GM20431 (cell line): ENCODE data around the gene RASL10B.

Experiments
- in situ Hi-C: fragments of 300-500 bp; cut with MseI, MboI; formaldehyde crosslinking; loops from one replicate; pipeline ENCODE4 v1.15.0; 2020; ENCODE audit warnings: low sequenced_read_pairs; ENCODE audit not compliant: unreplicated experiment

The RASL10B gene

DNA sequence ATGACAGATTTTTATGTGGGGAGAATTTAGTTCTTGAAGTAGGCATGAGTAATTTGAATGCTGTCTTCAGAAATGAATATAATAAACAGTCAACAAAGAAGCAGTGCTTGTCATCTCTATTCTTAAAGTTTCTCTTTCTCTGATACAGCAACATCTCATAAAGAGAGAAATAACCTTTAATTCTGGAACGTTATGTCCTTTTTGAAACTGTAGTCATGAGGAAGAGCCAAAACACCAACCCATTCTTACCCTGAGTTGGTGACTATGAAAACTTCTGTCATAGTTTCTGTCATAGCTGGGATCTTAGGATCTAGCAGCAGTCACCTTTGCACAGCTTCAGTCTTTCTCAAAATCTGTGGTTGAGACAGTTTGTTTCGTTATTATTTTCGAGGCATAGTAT, 15.3 kb upstream of the RASL10B start:
- in situ Hi-C loops, result no loop called here

DNA sequence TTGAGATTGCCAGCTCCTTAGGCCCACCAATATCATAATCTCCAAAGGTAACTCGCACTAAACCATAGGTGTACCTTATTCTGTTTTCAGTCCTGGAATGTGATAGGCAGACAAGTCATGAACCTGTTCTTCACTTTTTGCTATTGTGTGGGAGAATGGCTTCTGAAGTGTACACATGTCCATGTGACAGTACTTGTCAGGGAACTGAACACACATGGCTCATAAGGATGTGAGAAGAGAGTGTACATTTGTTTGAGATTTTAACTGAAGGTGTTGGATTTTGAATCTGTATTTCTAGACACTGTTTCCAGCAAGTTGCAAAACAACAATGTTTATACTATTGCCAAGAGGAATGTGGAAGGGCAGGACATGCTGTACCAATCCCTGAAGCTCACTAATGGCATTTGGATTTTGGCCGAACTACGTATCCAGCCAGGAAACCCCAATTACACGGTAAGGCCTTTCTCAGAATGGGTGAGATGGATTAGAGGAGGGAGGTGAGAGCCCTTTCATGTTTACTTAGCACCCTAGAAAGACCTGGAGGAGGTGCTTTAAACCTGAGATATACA, 14.5 kb upstream of the RASL10B start:
- in situ Hi-C loops, result no loop called here

DNA sequence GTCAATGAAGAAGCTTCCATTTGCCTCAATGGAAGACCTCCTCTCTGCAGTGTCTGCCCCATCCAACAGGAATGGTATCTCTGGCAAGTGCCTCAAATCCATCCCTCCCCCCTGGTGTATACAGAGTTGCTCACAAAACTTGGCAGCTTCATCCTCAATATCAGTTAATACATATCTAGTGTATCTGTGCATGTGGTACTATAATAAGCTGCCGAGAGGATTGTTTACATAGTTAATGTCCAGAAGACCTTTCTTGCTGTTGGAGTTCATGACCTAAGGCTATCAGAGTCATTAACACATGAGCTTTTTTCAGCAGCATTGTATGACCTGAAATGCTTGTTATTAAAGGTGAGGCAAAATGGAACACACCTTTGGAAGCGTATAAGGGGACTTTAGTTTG, 14.0 kb upstream of the RASL10B start:
- in situ Hi-C loops, result no loop called here

DNA sequence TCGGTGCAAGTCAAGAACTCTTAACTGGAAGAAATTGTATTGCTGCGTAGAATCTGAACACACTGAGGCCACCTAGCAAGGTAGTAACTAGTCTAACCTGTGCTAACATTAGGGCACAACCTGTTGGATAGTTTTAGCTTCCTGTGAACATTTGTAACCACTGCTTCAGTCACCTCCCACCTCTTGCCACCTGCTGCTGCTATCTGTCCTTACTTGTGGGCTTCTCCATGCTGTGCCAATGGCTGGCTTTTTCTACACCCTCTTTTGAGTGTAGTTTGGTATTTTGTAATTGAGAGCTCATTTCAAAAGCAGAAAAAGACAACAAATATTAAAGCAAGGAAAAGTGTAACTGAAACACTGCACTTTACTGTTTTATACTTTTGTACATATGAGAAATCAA, 7.7 kb upstream of the RASL10B start:
- in situ Hi-C loops, result no loop called here

DNA sequence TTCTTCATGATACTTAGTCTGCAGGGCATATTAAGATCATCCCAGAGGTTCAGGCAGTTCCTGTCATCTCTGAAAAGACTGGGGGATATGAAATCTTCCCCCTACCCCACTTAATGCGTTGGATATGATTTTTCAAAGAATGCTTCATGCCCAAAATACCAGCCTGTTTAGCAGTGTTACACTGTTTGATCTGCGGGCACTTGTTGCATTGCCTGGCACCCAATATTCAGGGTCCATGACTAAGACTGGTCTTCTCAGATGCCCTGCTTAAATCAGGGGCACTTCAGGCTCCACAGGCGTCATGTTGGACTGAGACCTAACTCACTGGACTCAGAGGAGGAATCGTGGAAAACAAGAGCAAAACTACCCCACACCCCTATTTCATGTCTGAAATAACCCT, 6.4 kb upstream of the RASL10B start:
- in situ Hi-C loops, result loop anchor here (25.0 kb wide), 2 partner anchors 413 to 563 kb away; no protein-coding TSS in a partner anchor

DNA sequence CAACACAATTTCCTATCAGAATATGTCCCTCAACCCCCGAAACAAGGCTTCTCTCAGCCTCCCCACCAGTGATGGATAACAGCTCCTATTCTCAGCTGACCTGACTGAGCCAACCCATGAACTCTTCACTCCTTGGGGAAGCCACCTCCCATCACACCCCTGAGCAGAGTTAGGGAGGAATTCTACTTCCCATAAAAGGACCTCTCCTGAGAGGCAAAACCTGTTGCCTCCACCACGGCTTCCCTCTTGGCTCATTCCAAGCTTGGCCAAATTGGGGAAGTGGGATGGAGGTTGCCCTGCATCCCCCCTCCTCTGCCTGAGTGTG, 5.7 kb upstream of the RASL10B start:
- in situ Hi-C loops, result loop anchor here (25.0 kb wide), 2 partner anchors 413 to 563 kb away; no protein-coding TSS in a partner anchor

DNA sequence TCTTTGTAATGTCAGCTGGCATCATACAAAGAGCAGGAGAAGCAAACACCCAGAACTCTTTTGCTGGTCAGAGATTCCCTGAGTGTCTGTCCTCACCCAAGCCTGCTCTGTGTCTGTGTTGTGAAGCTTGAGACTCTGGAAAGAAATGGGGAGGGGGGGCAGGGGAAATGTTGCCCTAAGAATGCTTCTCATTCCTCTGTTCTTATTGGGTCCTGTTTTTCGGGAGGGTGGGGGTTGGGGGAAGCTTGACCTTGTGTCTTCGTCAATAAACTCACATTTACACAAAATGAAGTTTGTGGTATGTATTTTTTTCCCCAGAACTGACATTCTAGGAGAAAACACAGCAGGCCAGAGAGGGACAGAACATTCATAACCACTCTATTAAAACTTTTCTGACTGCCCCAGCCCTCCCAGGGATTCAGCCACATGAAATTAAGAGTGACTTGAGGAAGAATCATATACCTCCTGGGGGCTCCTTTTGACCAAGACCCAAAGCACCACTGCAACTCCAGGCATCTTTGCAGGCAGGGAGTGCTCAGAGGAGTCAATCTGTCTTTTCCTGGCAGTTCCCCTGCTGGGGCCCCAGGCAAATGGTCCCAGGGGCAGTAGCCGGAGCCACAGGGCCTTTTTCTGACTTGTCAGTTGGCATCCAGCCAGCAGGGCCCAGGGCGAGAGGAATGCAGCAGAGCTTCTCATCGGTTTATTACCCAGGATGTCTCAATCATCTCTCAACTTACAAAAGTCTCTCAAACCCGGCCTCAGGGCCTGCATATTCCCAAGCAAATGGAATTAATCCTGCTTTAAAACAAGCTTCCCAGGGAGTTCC, 5.1 kb upstream of the RASL10B start:
- in situ Hi-C loops, result loop anchor here (25.0 kb wide), 2 partner anchors 414 to 564 kb away; no protein-coding TSS in a partner anchor

DNA sequence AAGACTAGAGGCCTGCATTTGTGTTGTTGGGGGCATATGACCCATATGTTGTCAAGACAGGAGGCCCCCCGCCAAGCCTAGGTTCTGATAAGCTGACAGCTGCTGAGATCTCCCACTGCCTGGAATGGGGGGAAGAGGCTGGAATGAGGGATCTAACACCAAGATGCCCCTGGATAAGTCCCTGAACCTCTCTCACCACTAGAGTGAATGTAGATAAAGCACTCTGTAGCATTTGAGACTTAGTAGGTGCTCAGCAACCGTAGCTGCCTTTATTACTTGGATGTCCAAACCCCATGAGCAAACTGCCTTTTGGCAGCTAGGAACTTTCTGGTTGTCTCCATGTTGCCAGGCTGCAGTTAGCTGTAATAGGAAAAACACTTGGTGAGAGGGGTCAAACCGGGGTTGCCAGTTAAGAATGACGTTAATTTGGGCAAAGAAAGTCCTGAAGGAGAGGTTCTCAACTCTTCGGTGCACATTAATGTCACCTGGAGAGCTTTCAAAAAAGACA, 4.4 kb upstream of the RASL10B start:
- in situ Hi-C loops, result loop anchor here (25.0 kb wide), 2 partner anchors 415 to 565 kb away; no protein-coding TSS in a partner anchor

DNA sequence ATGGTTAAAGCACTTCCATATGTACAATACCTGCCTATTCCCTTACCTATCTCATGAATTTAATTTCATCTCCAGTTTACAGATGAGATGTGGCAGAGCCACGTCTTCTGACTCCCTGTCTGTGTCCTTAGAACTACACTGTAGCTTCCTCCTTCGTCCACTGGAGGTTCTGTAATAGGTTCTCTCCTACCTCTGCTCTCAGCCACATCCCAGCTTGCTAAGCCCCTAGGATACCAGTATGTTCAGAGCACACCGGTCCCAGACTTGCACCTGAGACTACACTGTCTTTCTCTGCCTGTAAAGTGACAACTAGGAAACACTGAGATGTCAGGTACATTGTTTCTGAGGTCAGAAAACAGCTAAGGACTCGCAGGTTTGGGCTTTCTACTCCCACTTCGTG, 3.8 kb upstream of the RASL10B start:
- in situ Hi-C loops, result loop anchor here (25.0 kb wide), 2 partner anchors 415 to 565 kb away; no protein-coding TSS in a partner anchor

DNA sequence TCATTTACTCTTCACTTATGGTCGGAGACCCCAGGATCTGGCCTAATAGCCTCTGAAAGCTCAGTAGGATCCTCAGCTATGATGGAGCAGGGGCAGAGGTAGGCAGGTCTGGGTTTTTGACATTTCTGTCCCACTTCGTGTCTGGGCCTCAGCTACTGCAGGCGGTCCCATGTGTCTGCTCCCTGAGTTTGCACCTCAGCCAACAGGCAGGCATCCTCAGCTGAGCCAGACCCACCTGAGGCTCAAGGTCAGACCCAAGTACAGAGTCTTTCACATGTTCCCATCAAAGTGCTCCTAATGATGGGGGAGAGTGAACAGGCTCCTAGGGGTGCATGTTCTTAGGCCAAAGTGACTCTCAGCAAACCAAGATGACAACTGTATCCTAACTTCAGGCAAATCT, 2.9 kb upstream of the RASL10B start:
- in situ Hi-C loops, result loop anchor here (25.0 kb wide), 2 partner anchors 416 to 566 kb away; no protein-coding TSS in a partner anchor

DNA sequence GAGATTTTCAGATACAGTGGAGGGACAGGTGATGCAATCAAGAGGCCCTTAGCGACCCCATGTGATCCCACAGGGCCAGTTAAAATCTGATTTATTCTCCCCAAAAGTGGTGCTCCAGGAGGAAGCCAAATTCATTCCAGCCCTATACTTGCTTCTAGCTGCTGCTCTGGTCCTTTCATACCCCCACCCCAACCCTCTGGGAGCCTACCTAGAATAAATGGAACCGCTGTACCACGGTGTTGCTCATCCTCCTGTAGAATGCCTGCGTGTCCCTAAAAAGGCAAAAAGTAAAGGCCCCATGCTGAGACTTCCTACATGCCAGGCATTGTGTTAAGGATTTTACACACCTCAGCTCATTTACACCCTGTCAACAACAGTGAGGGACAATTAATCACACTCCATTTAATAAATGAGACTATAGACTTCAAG, 2.0 kb upstream of the RASL10B start:
- in situ Hi-C loops, result loop anchor here (25.0 kb wide), 2 partner anchors 417 to 567 kb away; no protein-coding TSS in a partner anchor

DNA sequence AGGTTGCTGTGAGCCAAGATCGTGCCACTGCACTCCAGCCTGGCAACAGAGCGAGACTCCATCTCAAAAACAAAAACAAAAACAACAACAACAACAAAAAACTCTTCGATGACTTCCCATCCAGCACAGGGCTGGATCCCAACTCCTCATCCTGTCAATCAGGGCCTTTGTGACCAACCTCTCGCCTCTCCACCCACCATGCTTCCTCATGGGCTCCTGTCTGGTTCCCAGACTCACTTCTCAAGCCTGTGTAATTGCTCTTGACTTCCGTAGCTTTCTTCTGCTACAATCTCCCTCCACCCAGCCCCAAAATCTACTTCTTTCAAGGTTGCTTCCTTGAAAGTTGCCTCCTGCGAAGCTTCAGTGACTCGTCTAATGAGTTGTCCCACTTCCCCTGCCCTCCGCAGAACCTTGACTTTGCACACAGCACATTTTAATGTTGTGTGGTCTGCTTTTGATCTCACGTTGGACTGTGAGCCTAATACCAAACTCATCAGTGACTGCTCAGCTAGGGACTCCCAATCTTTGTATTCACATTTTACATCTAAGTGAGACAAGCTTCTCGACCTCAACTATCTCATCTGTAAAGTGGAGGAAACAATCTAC, 936 bp upstream of the RASL10B start:
- in situ Hi-C loops, result loop anchor here (25.0 kb wide), 2 partner anchors 418 to 568 kb away; no protein-coding TSS in a partner anchor

DNA sequence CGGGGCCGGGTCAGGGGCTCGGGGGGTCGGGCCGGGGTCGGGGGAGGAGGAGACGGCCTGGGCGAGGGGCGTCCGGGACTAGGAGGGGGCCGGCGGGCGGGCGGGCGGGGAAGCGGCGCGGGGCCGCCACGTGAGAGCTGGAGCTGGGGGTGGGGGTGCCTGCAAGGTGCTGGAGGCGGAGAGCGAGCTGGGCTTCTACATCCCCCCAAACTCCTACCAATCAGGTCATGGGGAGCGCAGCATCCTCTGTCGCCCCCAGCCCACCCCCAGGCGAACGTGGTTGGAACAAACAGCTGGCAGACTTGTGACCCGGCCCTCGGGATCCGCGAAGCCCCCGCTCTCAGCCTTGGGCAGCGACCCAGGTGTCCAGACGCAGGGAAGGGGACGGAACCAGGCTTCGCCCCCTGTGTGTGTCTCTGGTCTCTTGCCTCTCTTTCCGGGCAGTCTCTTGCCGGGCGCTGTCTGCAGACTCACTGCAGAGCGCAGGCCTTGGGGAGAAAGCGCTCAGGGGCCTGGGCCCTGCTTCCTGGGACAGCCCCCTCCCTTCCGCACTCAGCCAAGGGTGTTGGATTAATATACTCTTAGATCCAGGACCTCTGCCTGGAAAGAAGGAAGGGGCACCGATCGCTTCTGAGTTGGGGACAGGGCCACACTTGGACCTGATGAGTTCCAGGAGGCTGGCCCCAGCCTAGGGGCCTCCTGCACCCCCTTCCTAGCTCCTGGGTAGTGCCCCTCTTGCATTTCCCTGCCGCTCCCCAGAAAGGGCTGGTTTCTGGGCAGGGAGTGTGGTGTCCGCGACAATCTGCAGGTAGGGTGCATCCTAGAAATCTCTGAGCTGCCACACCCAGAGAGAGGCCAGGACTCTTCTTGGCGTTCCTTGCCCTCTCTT, 722 bp downstream of the RASL10B start:
- in situ Hi-C loops, result loop anchor here (25.0 kb wide), 2 partner anchors 420 to 570 kb away; no protein-coding TSS in a partner anchor

DNA sequence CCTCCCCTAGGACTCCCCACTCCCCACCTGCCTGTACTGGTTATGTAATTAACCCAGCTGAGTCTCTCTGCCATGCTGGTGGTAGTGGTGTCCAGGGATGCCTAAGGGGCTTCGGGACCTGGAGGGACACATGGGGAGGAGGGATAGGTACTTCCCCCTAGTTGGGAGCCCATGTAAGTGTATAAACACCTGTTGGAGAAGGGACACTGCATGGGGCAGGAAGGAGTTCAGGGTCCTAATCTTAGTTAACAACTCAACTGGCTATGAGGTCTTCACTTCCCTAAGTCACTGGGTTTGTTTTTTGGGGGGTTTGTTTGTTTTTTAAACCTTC, 1.3 kb downstream of the RASL10B start:
- in situ Hi-C loops, result loop anchor here (25.0 kb wide), 2 partner anchors 420 to 570 kb away; no protein-coding TSS in a partner anchor

DNA sequence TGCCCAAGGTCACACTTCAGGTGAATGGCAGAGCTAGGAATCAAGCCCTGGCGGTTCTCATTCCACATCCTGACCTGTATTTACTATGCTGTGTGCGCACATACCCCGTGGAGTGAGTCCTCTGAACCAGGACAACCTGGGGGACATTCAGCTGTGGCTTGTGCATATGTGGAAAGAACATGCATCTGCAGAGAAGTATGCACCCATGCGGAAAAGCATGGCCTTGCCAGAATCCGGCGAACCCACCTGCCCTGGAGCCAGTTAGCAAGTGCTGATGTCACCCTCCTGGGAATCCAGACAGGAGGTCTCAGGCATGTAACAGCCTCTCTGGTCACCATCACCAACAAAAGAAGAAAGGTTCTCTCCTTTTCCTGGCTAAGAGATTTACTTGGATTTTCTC, 1.9 kb downstream of the RASL10B start:
- in situ Hi-C loops, result loop anchor here (25.0 kb wide), 2 partner anchors 421 to 571 kb away; no protein-coding TSS in a partner anchor

DNA sequence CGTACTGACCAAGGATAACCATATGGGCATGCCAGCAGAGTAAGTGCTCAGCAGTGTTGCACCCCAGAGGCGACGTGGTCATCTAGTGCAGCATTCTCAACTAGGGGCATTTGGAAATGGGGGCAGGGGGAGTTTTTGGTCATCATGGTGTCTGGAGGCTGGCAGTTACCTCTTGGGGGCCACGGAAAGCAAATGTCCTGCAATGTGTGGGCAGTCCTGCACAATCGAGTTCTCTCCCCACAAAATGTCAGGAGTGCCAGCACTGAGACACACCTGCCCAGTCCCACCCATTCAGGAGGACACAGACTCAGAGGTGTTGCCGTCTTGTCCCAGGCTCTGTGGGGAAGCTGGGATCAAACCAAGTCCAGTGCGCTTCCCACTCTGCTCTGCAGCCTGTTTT, 3.0 kb downstream of the RASL10B start:
- in situ Hi-C loops, result loop anchor here (25.0 kb wide), 2 partner anchors 422 to 572 kb away; no protein-coding TSS in a partner anchor

DNA sequence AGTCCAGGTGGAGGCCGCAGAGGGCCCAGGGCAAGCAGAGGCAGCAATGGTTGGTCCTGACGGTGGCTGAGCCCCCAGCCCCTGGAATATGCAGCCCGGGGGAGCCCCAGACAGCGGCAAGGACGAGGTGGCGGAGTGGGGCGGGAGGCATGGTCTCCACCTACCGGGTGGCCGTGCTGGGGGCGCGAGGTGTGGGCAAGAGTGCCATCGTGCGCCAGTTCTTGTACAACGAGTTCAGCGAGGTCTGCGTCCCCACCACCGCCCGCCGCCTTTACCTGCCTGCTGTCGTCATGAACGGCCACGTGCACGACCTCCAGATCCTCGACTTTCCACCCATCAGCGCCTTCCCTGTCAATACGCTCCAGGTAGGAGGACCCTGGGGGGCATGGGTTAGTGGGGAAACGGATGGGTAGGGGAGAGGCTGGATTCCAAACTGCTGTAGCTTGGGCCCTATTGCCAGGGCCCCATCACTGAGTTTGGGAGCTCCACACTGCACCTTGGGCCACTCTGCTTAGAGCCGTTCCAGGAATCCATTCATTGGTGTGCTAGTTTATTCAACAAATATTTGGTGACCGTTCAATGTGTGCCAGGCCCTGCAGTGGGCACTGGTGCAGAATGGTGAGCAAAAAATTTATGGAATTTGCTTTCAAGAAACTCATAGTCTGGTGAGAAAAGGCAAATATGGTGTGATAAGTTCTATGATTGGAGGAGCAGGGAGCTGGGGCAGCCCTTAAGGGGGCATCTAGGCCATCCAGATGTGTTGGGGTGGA, 3.8 kb downstream of the RASL10B start:
- in situ Hi-C loops, result loop anchor here (25.0 kb wide), 2 partner anchors 423 to 573 kb away; no protein-coding TSS in a partner anchor

DNA sequence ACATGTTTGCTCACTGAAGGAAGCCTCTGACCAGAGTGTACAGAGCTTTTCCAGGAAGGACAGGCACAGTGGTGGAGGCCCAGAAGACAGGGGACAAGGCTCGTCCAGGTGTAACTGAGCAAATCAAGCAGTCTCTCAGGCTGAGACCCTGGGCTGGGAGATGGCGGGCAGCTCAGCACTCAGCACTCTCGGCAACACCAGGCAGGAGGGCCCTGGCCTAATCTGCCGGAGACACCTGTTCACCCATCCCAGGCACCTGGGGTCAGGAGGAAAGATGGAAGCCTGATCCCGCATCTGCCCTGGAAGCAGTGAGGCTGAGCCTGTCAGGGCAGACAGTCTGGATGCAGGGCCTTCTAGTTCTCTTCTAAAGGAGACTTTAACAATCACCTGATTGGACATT, 4.8 kb downstream of the RASL10B start:
- in situ Hi-C loops, result loop anchor here (25.0 kb wide), 2 partner anchors 424 to 574 kb away; no protein-coding TSS in a partner anchor
